Thoracic aorta (tissue), 2 donors: ENCODE results near the gene LAMA5. TPM values are rescaled to one million over a fixed set of nuclear protein-coding genes. Genes with fewer than 3 reads are reported as not detected.

Experiments used
- ATAC-seq: fragments of 150-250 bp; one replicate; pipeline ENCODE4 v1.8.0; 2017; ENCODE audit warnings: low read depth; ENCODE audit not compliant: insufficient number of reproducible peaks, low FRiP score
- DNase-seq: peaks from one replicate; pipeline ENCODE4 v3.0.0-alpha.2; 2020; ENCODE audit warnings: low spot score
- H3K27ac ChIP-seq, 2 donors: fragments of 200-600 bp; sonication (generic); 1 replicate in 1 of 2; 2 replicates in 1 of 2; pipeline ENCODE4 v1.5.1; 2016; ENCODE audit warnings: mild to moderate bottlenecking in 2 of 2, moderate library complexity in 2 of 2
- H3K27me3 ChIP-seq: fragments of 200-600 bp; sonication (generic); replicated peaks from 2 replicates; pipeline ENCODE4 v1.6.0; 2016; ENCODE audit warnings: mild to moderate bottlenecking; ENCODE audit not compliant: insufficient read depth
- H3K36me3 ChIP-seq: fragments of 200-600 bp; sonication (generic); one replicate; pipeline ENCODE4 v1.5.1; 2016
- H3K4me1 ChIP-seq, 2 donors: fragments of 200-600 bp; sonication (generic); 1 replicate in 1 of 2; 2 replicates in 1 of 2; pipeline versions ENCODE4 v1.5.1 to v1.6.0; 2016; ENCODE audit warnings: low read depth in 2 of 2, mild to moderate bottlenecking in 1 of 2; ENCODE audit not compliant: control insufficient read depth in 1 of 2
- H3K4me3 ChIP-seq: fragments of 200-600 bp; sonication (generic); 2 replicates; pipeline ENCODE4 v1.5.1; 2016; ENCODE audit warnings: mild to moderate bottlenecking
- H3K9me3 ChIP-seq: fragments of 200-600 bp; sonication (generic); 2 replicates; pipeline ENCODE4 v1.5.1; 2016
- total RNA-seq, 2 donors: library from RNA; depleted of rRNA; stranded (reverse); fragments of >200 nt; gene quantifications; one replicate each; pipeline versions ENCODE4 v1.1.0 to v1.2.3, GENCODE V29; 2016
- TF ChIP-seq, protein P1 (sequence below): fragments of 200-600 bp; sonication (generic); IDR thresholded peaks from one replicate; pipeline ENCODE4 v1.5.1; 2019; ENCODE audit warnings: antibody characterized with exemption

LAMA5 gene
- total RNA-seq, 2 donors from 2014 or later: 289 to 333 TPM

- H3K36me3 ChIP-seq: peaks cover 34% of the 10 kb centered on the region
- no peak for ATAC-seq
These were observed 15.4 kb downstream of the LAMA5 start for GRCh38 chr20:62351469-62352401.

DNA sequence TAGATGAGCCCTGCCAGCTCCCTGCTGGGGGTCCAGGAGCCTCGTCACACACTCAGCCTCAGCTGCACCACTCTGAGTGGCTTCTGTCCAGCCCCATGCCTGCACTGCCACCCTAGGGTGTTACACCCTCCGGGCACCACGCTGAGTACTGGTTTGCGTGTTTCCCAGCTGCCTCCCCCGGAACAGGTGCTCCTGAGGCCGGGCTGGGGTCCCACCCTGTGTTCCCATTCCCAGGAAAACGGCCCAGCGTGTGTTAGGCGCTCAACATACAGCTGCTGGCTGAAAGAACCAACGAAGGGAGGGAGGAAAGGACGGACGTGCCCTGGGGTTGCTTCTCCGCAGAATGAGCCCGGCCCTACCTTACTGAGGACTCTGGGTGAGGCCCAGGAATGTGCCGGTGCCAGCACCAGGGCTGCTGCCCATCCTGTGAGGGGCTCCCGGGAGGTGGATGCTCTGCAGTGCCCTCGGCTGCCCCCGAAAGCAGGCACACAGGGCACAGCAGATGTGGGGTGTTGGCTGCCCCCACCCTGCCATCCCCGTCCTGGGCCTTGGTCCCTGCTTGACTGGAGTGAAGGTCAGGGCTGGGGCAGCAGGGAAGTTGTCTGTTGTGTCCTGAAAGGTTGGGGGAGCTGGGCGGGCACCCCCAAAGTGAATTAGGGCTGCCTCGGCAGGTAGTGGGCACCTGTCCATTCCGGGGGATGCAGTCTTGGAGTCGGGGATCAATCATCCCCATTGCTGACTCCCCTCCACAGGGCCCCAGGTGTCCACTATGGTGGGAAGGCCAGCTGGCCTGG is 16.3 kb downstream of the LAMA5 start:
- H3K4me3 ChIP-seq: no peak overlapping the region
- H3K27ac ChIP-seq: no peak overlapping the region
- no peak for DNase-seq
- H3K4me1 ChIP-seq: peaks cover 27 to 38% of the 10 kb centered on the region in 2 donors
- peaks cover 43% of the 10 kb centered on the region for H3K36me3 ChIP-seq
- H3K27me3 ChIP-seq: no peaks in the 10 kb centered on the region
- no peaks in the 10 kb centered on the region for H3K9me3 ChIP-seq
- TF ChIP-seq, protein P1, sequence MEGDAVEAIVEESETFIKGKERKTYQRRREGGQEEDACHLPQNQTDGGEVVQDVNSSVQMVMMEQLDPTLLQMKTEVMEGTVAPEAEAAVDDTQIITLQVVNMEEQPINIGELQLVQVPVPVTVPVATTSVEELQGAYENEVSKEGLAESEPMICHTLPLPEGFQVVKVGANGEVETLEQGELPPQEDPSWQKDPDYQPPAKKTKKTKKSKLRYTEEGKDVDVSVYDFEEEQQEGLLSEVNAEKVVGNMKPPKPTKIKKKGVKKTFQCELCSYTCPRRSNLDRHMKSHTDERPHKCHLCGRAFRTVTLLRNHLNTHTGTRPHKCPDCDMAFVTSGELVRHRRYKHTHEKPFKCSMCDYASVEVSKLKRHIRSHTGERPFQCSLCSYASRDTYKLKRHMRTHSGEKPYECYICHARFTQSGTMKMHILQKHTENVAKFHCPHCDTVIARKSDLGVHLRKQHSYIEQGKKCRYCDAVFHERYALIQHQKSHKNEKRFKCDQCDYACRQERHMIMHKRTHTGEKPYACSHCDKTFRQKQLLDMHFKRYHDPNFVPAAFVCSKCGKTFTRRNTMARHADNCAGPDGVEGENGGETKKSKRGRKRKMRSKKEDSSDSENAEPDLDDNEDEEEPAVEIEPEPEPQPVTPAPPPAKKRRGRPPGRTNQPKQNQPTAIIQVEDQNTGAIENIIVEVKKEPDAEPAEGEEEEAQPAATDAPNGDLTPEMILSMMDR: no peak
- no peak for ATAC-seq

More at GRCh38 chr20:62351469-62352401, 15.4 kb downstream of the LAMA5 start:
- Histone ChIP-seq H3K27me3 (no peaks in the 10 kb centered on the region), H3K27ac (peak overlapping the region; percentile 94 to 100), H3K4me3 (no peak overlapping the region), H3K9me3 (no peaks in the 10 kb centered on the region), H3K4me1 (peaks cover 34 to 47% of the 10 kb centered on the region in 2 donors)
- no peak for DNase-seq
- TF ChIP-seq, protein P1: no peak

GRCh38 chr20:62350098-62350628 is 16.9 kb downstream of the LAMA5 start:
- peaks cover 47% of the 10 kb centered on the region for H3K36me3 ChIP-seq
- no peak for ATAC-seq

GRCh38 chr20:62349556-62350097 is 17.5 kb downstream of the LAMA5 start:
- no peak for DNase-seq
- Histone ChIP-seq H3K27me3 (no peaks in the 10 kb centered on the region), H3K4me1 (peaks cover 15 to 26% of the 10 kb centered on the region in 2 donors), H3K4me3 (no peak overlapping the region), H3K36me3 (peaks cover 50% of the 10 kb centered on the region), H3K9me3 (no peaks in the 10 kb centered on the region), H3K27ac (no peak overlapping the region)
- no peak for ATAC-seq
- TF ChIP-seq, protein P1: no peak

More at GRCh38 chr20:62350098-62350628, 16.9 kb downstream of the LAMA5 start:
- H3K9me3 ChIP-seq: no peaks in the 10 kb centered on the region
- no peak overlapping the region for H3K27ac ChIP-seq
- peaks cover 21 to 31% of the 10 kb centered on the region in 2 donors for H3K4me1 ChIP-seq
- no peak for DNase-seq
- no peaks in the 10 kb centered on the region for H3K27me3 ChIP-seq
- TF ChIP-seq, protein P1: no peak
- H3K4me3 ChIP-seq: no peak overlapping the region
